ENCODE results near the gene RNU6-9.

DNA sequence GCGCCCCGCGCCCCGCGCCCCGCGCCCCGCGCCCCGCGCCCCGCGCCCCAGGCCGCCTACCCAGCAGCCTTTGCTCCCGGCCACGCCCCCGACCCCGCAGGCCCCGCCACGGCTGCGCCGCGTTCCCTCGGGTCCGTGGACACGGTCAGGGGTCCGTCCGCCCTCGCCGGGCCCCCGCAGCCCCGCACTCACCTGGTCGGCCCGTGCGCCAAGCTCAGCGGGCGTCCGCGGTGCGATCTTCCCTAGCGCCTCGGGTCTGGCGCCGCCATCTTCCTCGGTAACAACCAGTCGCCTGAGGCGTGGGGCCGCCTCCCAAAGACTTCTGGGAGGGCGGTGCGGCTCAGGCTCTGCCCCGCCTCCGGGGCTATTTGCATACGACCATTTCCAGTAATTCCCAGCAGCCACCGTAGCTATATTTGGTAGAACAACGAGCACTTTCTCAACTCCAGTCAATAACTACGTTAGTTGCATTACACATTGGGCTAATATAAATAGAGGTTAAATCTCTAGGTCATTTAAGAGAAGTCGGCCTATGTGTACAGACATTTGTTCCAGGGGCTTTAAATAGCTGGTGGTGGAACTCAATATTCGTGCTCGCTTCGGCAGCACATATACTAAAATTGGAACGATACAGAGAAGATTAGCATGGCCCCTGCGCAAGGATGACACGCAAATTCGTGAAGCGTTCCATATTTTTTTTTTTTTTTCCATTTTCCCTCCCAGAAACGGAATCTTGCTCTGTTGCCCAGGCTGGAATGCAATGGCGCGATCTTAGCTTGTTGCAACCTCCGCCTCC, at the start of gene RNU6-9, which contains the start of gene MED16:
- TF ChIP-seq, protein P1, sequence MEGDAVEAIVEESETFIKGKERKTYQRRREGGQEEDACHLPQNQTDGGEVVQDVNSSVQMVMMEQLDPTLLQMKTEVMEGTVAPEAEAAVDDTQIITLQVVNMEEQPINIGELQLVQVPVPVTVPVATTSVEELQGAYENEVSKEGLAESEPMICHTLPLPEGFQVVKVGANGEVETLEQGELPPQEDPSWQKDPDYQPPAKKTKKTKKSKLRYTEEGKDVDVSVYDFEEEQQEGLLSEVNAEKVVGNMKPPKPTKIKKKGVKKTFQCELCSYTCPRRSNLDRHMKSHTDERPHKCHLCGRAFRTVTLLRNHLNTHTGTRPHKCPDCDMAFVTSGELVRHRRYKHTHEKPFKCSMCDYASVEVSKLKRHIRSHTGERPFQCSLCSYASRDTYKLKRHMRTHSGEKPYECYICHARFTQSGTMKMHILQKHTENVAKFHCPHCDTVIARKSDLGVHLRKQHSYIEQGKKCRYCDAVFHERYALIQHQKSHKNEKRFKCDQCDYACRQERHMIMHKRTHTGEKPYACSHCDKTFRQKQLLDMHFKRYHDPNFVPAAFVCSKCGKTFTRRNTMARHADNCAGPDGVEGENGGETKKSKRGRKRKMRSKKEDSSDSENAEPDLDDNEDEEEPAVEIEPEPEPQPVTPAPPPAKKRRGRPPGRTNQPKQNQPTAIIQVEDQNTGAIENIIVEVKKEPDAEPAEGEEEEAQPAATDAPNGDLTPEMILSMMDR (tag by site-specific recombination; IDR thresholded peaks at IDR 0.05), result no peak
- no peak for TF ChIP-seq ZNF830 (tag by site-specific recombination; IDR thresholded peaks at IDR 0.05; ENCODE audit: low read depth)
- no peak for TF ChIP-seq ZNF274 (IDR thresholded peaks at IDR 0.05; ENCODE audit: low read length)
- TF ChIP-seq ZNF274 (tag by site-specific recombination; IDR thresholded peaks at IDR 0.05; ENCODE audit: borderline replicate concordance), result no peak
- no peak for TF ChIP-seq KLF1 (tag by site-specific recombination; IDR thresholded peaks at IDR 0.05)
